PFSK-1 (cell line): ENCODE data around the gene DPY19L3.

Experiments used
- FOXP2 ChIP-seq: optimal IDR thresholded peaks from 2 replicates; pipeline ENCODE3; 2011; ENCODE audit warnings: borderline replicate concordance, control low read depth, inconsistent platforms; ENCODE audit not compliant: insufficient read depth; ENCODE audit errors: extremely low read length, extremely low read depth
- POLR2AphosphoS5 ChIP-seq: IDR thresholded peaks from 2 replicates; pipeline ENCODE4 v1.6.1; 2012; ENCODE audit warnings: low read depth, mild to moderate bottlenecking, control low read depth, low read length, moderate library complexity
- SIN3A ChIP-seq: IDR thresholded peaks from 2 replicates; pipeline ENCODE4 v1.6.1; 2012; ENCODE audit warnings: mild to moderate bottlenecking, low read length, moderate library complexity, borderline replicate concordance; ENCODE audit not compliant: insufficient read depth
- TAF1 ChIP-seq: IDR thresholded peaks from 2 replicates; pipeline ENCODE4 v1.6.1; 2012; ENCODE audit warnings: low read length, control low read depth, borderline replicate concordance; ENCODE audit not compliant: insufficient read depth
- TF ChIP-seq, protein P1 (sequence below), 2 experiments: IDR thresholded peaks; 2 replicates each; pipeline versions ENCODE4 v1.6.1 to v1.8.0; 2011 to 2012; ENCODE audit warnings: low read depth in 2 of 2, low read length in 2 of 2, control low read depth in 1 of 2, inconsistent platforms in 1 of 2, mild to moderate bottlenecking in 1 of 2, moderate library complexity in 1 of 2; ENCODE audit not compliant: insufficient read depth in 1 of 2

The DPY19L3 gene

DNA sequence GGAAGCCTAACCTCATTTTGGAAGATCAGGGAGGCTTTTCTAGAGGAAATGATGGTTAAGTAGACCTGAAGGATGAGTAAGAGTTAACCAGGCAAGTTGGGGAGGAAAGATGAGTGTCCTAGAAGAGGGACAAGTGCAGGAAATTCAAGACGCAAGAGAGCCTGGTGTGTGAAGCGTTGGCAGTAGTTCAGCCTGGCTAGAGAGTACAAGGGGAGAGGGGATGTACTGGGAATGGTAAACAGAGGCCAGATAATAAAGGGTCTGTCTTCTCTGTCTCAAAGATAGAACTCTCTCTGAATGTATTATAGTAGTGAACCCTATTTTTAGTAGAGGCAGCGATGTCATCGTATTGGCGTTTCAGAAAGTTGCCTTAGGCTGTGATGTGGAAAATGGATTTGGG, 9.7 kb downstream of the DPY19L3 start:
- TF ChIP-seq SIN3A (no peak), POLR2AphosphoS5 (no peak), FOXP2 (no peak), TAF1 (no peak)
- TF ChIP-seq, protein P1, sequence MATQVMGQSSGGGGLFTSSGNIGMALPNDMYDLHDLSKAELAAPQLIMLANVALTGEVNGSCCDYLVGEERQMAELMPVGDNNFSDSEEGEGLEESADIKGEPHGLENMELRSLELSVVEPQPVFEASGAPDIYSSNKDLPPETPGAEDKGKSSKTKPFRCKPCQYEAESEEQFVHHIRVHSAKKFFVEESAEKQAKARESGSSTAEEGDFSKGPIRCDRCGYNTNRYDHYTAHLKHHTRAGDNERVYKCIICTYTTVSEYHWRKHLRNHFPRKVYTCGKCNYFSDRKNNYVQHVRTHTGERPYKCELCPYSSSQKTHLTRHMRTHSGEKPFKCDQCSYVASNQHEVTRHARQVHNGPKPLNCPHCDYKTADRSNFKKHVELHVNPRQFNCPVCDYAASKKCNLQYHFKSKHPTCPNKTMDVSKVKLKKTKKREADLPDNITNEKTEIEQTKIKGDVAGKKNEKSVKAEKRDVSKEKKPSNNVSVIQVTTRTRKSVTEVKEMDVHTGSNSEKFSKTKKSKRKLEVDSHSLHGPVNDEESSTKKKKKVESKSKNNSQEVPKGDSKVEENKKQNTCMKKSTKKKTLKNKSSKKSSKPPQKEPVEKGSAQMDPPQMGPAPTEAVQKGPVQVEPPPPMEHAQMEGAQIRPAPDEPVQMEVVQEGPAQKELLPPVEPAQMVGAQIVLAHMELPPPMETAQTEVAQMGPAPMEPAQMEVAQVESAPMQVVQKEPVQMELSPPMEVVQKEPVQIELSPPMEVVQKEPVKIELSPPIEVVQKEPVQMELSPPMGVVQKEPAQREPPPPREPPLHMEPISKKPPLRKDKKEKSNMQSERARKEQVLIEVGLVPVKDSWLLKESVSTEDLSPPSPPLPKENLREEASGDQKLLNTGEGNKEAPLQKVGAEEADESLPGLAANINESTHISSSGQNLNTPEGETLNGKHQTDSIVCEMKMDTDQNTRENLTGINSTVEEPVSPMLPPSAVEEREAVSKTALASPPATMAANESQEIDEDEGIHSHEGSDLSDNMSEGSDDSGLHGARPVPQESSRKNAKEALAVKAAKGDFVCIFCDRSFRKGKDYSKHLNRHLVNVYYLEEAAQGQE (IDR thresholded peaks at IDR 0.05; ENCODE audit: insufficient read depth in 1 of 2, low read depth in 2 of 2, low read length in 2 of 2): no peak

DNA sequence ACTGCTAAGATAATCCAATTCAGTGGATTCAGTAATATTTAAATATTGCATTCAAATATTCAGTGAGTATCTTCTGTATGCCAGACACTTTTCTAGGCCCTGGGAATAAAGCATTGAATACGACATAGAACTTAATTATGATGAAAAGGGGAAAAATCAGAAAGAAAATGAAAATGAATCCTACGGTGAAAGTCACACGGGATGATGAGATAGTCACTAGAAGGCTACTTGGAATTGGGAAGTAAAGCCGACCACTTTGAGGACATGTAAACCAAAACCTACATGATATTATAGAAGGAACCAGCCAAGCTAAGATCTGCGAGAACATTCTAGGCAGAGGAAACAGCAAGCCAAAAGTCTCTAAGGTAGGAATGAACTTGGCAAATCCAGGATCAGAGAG, 10.1 kb downstream of the DPY19L3 start:
- no peak for TF ChIP-seq POLR2AphosphoS5
- TF ChIP-seq FOXP2: no peak
- TF ChIP-seq TAF1: no peak
- TF ChIP-seq, protein P1 (IDR thresholded peaks at IDR 0.05; ENCODE audit: insufficient read depth in 1 of 2, low read depth in 2 of 2, low read length in 2 of 2): no peak
- no peak for TF ChIP-seq SIN3A

DNA sequence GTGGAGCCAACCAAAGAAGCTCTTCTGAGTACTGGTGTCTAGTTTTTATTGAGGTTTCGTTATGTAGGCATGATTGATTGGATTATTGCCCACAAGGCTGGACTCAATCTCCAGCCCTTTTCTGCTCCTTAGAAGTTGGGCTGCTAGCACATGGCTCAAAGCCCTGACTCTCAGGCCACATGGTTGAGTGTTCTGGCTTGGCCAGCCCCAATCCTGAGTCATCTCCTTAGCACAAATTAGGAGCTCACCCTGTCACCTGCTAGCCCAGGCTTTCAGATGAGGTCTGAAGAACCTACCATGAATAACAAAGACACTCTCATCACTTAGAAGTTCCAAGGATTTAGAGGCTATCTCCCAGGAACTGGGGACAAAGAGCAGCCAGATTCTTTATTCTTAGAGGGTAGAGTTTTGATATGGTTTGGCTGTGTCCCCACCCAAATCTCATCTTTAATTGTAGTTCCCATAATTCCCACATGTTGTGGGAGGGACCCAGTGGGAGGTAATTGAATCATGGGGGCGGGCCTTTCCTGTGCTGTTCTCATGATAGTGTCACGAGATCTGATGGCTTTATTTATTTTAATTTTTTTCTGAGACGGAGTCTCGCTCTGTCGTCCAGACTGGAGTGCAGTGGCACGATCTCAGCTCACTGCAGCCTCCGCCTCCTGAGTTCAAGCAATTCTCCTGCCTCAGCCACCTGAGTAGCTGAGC, 11.3 kb downstream of the DPY19L3 start:
- TF ChIP-seq, protein P1 (IDR thresholded peaks at IDR 0.05; ENCODE audit: insufficient read depth in 1 of 2, low read depth in 2 of 2, low read length in 2 of 2): no peak
- no peak for TF ChIP-seq TAF1
- TF ChIP-seq FOXP2: no peak
- no peak for TF ChIP-seq SIN3A
- TF ChIP-seq POLR2AphosphoS5: no peak

DNA sequence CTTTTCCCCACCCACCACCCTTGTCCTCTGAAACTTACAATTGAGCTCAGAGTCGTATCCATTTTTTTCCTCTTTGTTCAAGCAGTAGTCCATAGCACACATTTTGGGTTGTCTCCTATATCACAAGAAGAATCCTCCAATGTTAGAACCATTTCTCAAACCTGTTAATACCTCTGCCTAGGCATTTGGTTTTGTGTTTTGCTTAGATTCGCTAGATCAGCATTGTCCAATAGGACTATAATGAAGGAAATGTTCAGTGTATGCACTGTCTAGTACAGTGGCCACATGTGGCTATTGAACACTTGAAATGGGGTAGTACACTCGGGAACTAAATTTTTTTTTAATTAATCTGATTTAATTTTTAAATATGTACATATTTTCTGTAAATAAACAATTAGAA, 12.6 kb downstream of the DPY19L3 start:
- TF ChIP-seq POLR2AphosphoS5: no peak
- no peak for TF ChIP-seq TAF1
- TF ChIP-seq SIN3A: no peak
- no peak for TF ChIP-seq FOXP2
- TF ChIP-seq, protein P1 (IDR thresholded peaks at IDR 0.05; ENCODE audit: insufficient read depth in 1 of 2, low read depth in 2 of 2, low read length in 2 of 2): no peak

DNA sequence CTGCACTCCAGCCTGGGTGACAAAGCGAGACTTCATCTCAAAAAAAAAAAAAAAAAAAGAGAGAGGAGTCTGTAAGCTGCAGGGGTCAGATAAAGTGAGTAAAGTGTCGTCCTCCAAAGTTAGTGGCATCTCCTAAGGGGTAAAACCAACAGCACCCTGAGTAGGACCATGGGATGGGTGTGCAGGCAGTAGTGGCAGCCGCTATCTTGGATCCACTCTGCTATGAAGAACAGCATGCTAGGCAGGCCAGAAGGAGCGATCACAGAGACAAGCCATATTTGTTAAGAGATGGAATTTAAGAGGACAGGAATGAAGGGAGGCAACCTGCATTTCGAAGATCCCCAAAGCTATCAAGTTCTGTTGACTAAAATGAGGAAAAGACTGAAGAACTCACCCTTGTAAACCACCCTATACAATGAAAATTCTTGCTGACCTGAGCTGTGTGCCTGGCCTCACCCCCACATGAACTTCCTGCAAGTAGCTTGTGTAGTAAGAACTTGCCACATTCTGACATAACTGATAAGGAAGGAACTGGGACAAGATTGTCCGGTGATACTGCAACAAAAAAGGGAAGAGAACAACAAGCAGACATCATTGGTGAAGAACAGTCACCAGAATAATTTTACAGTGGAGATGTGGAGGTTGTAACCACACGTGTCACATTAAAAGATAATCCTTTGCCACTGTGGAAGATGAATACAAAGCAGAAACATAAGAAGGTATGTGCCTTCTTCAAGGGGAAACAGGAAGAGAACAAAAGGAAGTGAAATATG, 16.2 kb downstream of the DPY19L3 start:
- TF ChIP-seq POLR2AphosphoS5 (no peak), SIN3A (no peak), FOXP2 (no peak), TAF1 (no peak)
- TF ChIP-seq, protein P1 (IDR thresholded peaks at IDR 0.05; ENCODE audit: insufficient read depth in 1 of 2, low read depth in 2 of 2, low read length in 2 of 2): no peak
